GM12878 (cell line): Measurements from ENCODE around the gene TNFAIP3. TPM values are rescaled to one million over a fixed set of nuclear protein-coding genes. Genes with fewer than 3 reads are reported as not detected.
A peak's percentile ranks its signal among the peaks of the same experiment; 100 is the strongest.

ENCODE experiments used
- ATAC-seq: fragments of 200-7000 bp; cut with Tn5 transposase; 3 replicates; pipeline ENCODE4 v1.9.1; 2020; ENCODE audit warnings: mild to moderate bottlenecking, moderate library complexity
- BruUV-seq: library from RNA; stranded (reverse); fragments of 400-500 nt; replicated peaks from 2 replicates; lab custom pipeline; 2021; lab: Mats Ljungman, UMichigan
- CTCF ChIA-PET: fragments of 300-600 bp; sonication (Branson Sonifier 250); formaldehyde crosslinking; extraction: SDS; loops from one replicate; lab custom pipeline; 2021; ENCODE audit warnings: inconsistent platforms; lab: Yijun Ruan, JAX
- POLR2A ChIA-PET: fragments of 350-600 bp; formaldehyde crosslinking; extraction: SDS; loops from one replicate; lab custom pipeline; 2021; ENCODE audit warnings: inconsistent platforms; lab: Charles Lee
- RAD21 ChIA-PET: fragments of 300-600 bp; sonication (Branson Sonifier 250); formaldehyde crosslinking; loops from one replicate; lab custom pipeline; 2023; ENCODE audit warnings: antibody characterized with exemption; ENCODE audit not compliant: unreplicated experiment; lab: Charles Lee
- SMC1A ChIA-PET: fragments of 300-600 bp; sonication (Branson Sonifier 250); formaldehyde crosslinking; loops from one replicate; lab custom pipeline; 2023; ENCODE audit not compliant: unreplicated experiment, uncharacterized antibody; lab: Charles Lee
- DNase-seq: peaks from one replicate; pipeline ENCODE4 v3.0.0-alpha.2; 2011; ENCODE audit warnings: low read depth, low spot score
- FAIRE-seq: peaks from 3 replicates; lab custom pipeline; 2011; peaks lifted over from hg19 to GRCh38; lab: Jason Lieb, UNC
- H2AFZ ChIP-seq: 2 replicates; pipeline ENCODE4 v1.6.0; 2011; ENCODE audit warnings: low read depth, low read length, control low read depth; ENCODE audit not compliant: control insufficient read depth
- H3K27ac ChIP-seq: 2 replicates; pipeline ENCODE4 v1.5.1; 2011; ENCODE audit warnings: control low read depth; ENCODE audit not compliant: control insufficient read depth, insufficient read depth
- H3K27me3 ChIP-seq, 2 experiments: replicated peaks in 1 of 2; 2 replicates each; pipeline versions ENCODE4 v1.6.0 to v1.6.1; 2011; ENCODE audit warnings: low read length in 1 of 2; ENCODE audit not compliant: control insufficient read depth in 2 of 2, insufficient read depth in 2 of 2
- H3K36me3 ChIP-seq, 2 experiments: 2 replicates each; pipeline ENCODE4 v1.5.1; 2011; ENCODE audit warnings: low read length in 1 of 2; ENCODE audit not compliant: control insufficient read depth in 2 of 2, insufficient read depth in 2 of 2
- H3K4me1 ChIP-seq: 2 replicates; pipeline ENCODE4 v1.6.1; 2011; ENCODE audit warnings: mild to moderate bottlenecking, low read length, moderate library complexity, mixed read lengths; ENCODE audit not compliant: control insufficient read depth, insufficient read depth
- H3K4me2 ChIP-seq: 2 replicates; pipeline ENCODE4 v1.6.0; 2011; ENCODE audit warnings: control low read depth; ENCODE audit not compliant: control insufficient read depth, insufficient read depth
- H3K4me3 ChIP-seq: fragments of 200-600 bp; sonication (generic); 2 replicates; pipeline ENCODE4 v1.5.1; 2016
- H3K79me2 ChIP-seq: 2 replicates; pipeline ENCODE4 v1.6.0; 2011; ENCODE audit warnings: low read length; ENCODE audit not compliant: control insufficient read depth, insufficient read depth
- H3K9ac ChIP-seq: 2 replicates; pipeline ENCODE4 v1.8.0; 2011; ENCODE audit warnings: low read length, control low read depth, mixed read lengths; ENCODE audit not compliant: control insufficient read depth, insufficient read depth
- H3K9me3 ChIP-seq: replicated peaks from 3 replicates; pipeline ENCODE4 v1.5.1; 2011; ENCODE audit warnings: mild to moderate bottlenecking, low read length; ENCODE audit not compliant: control insufficient read depth, insufficient read depth
- H4K20me1 ChIP-seq: 2 replicates; pipeline ENCODE4 v1.6.0; 2011; ENCODE audit not compliant: control insufficient read depth, insufficient read depth
- CEBPB ChIP-seq, 2 experiments: fragments of 150-350 bp in 1 of 2; IDR thresholded peaks; 2 replicates each; pipeline ENCODE4 v1.6.1; 2012 to 2014; ENCODE audit warnings: low read depth in 2 of 2, low read length in 2 of 2, borderline replicate concordance in 1 of 2, inconsistent platforms in 1 of 2
- EED ChIP-seq: sonication (generic); IDR thresholded peaks from 2 replicates; pipeline ENCODE4 v1.6.1; 2016; ENCODE audit warnings: antibody characterized with exemption, low read depth
- EP300 ChIP-seq, 2 experiments: fragments of 150-350 bp in 1 of 2; IDR thresholded peaks; 2 replicates each; pipeline ENCODE4 v1.6.1; 2011 to 2012; ENCODE audit warnings: low read depth in 2 of 2, low read length in 2 of 2, borderline replicate concordance in 1 of 2, improper control_type of control experiment in 1 of 2, inconsistent platforms in 1 of 2; ENCODE audit not compliant: control insufficient read depth in 1 of 2
- JUNB ChIP-seq: IDR thresholded peaks from 2 replicates; pipeline ENCODE4 v1.6.1; 2016; ENCODE audit warnings: antibody characterized with exemption, mild to moderate bottlenecking
- MXI1 ChIP-seq: fragments of 150-350 bp; IDR thresholded peaks from 2 replicates; pipeline ENCODE4 v1.6.1; 2011; ENCODE audit warnings: low read depth, mild to moderate bottlenecking, inconsistent platforms, low read length, improper control_type of control experiment
- SKIL ChIP-seq: fragments of 450-650 bp; IDR thresholded peaks from 2 replicates; pipeline ENCODE4 v1.6.1; 2017; ENCODE audit warnings: mild to moderate bottlenecking, low read depth, inconsistent platforms; ENCODE audit not compliant: poor library complexity, severe bottlenecking
- SMAD5 ChIP-seq: IDR thresholded peaks from 2 replicates; pipeline ENCODE4 v1.6.1; 2016; ENCODE audit warnings: antibody characterized with exemption, low read depth
- WRNIP1 ChIP-seq: IDR thresholded peaks from 2 replicates; pipeline ENCODE4 v1.6.1; 2011; ENCODE audit warnings: low read depth, low read length, improper control_type of control experiment, borderline replicate concordance
- WGBS: methylation state at CpG from one replicate; pipeline ENCODE4 v1.1.6; 2016; ENCODE audit warnings: low lambda C conversion rate; ENCODE audit not compliant: insufficient replicate concordance, insufficient coverage; ENCODE audit errors: missing lambda C conversion rate; 5-methylcytosine and 5-hydroxymethylcytosine counted together
- in situ Hi-C: fragments of 300-500 bp; cut with MboI; formaldehyde crosslinking; loops from 9 replicates; pipeline ENCODE4 v1.14.3; 2018; ENCODE audit warnings: mixed read lengths
- intact Hi-C: fragments of 100-400 bp; cut with micrococcal nuclease; formaldehyde crosslinking; loops from one replicate; pipeline ENCODE4 v1.14.2; 2022; ENCODE audit not compliant: unreplicated experiment
- polyA plus RNA-seq, 11 experiments: library from polyadenylated mRNA; depleted of rRNA in 4 of 11; unstranded in 6 of 11; stranded (reverse) in 5 of 11; fragments of >200 nt; fragmentation: Nextera tagmentation in 4 of 11; fragmentation: Illumina TruSeq in 1 of 11; extraction: Ambion mirVana in 4 of 11; extraction: Trizol in 1 of 11; gene quantifications; 1 replicate in 1 of 11; 2 replicates in 10 of 11; pipeline versions ENCODE4 v1.2.1 to v1.2.3, GENCODE V29; 2011 to 2016; ENCODE audit warnings: inconsistent platforms in 2 of 11, missing spikeins in 2 of 11, low read depth in 1 of 11
- total RNA-seq, 4 experiments: library from RNA; depleted of rRNA in 3 of 4; stranded (reverse); fragments of >200 nt in 3 of 4; fragmentation: Illumina TruSeq in 1 of 4; extraction: Trizol in 1 of 4; gene quantifications; 2 replicates each; pipeline versions ENCODE4 v1.2.1 to v1.2.3, GENCODE V29; 2013 to 2021
- TF ChIP-seq, protein P1 (sequence below): IDR thresholded peaks from 2 replicates; pipeline ENCODE4 v1.6.1; 2012; ENCODE audit warnings: low read depth, low read length, improper control_type of control experiment
- TF ChIP-seq, protein P2 (sequence below): fragments of 450-650 bp; IDR thresholded peaks from 2 replicates; pipeline ENCODE4 v1.6.1; 2017; ENCODE audit warnings: low read depth, mild to moderate bottlenecking, moderate library complexity
- TF ChIP-seq, protein P3 (sequence below): fragments of 450-650 bp; IDR thresholded peaks from 2 replicates; pipeline ENCODE4 v1.6.1; 2016; ENCODE audit warnings: mild to moderate bottlenecking

TNFAIP3 gene
- total and polyA plus RNA-seq, 10 of the 15 experiments (the other 5 are each of a cell fraction or from before 2014, with no cell fraction given) = 18.0 to 350 (median 127) TPM

DNA sequence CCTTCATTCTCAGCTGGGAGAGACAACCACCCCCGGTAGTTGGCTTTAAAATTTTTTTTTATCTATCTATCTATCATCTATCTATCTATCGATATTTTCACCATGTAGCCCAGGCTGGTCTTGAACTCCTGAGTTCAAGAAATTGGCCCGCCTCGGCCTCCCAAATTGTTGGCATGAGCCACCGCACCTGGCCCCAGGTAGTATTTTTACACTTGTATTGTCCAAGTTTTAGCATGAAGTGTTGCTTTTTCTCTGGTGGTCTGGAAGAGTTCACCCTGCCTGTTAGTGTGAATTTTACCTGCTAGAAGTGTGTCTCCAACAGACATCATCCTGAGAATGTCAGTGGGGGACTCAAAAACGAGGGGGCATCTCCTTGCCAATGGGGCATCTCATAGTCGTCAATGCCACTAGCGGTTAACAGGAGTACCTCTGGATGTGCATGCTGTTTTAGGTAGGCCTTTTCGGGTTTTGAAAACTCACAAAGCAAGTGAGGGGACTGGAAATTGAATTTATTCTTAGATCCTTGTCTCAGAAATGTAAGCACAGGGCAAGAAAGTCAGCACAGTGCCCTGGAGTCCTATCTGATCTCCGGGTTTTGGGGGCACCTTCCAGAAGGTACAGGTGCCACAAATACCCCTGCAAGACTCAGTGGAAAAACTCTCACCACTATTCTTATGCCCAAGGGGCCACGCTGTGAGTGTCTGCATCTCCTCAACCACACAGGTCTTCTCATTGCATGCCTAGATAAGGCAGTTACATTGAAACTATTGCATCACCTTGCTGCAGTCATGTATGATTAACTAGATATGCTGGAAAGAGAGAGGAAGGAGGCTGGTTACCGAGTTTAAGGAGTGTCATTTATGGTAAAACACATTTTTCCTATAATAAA is 37.1 kb downstream of the TNFAIP3 start (continued):
- TF ChIP-seq, protein P1, sequence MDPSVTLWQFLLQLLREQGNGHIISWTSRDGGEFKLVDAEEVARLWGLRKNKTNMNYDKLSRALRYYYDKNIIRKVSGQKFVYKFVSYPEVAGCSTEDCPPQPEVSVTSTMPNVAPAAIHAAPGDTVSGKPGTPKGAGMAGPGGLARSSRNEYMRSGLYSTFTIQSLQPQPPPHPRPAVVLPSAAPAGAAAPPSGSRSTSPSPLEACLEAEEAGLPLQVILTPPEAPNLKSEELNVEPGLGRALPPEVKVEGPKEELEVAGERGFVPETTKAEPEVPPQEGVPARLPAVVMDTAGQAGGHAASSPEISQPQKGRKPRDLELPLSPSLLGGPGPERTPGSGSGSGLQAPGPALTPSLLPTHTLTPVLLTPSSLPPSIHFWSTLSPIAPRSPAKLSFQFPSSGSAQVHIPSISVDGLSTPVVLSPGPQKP = no peak
- peak; percentile 37 for TF ChIP-seq SKIL

- SMC1A ChIA-PET = interaction anchor here (0.9 to 2.9 kb wide), 7 partner anchors 22 to 246 kb away, joined by 3 to 20 read pairs (median 5); no protein-coding TSS in a partner anchor
- peaks cover 25% of the 10 kb centered on the region for H3K79me2 ChIP-seq
- TSS peak; percentile 88 for BruUV-seq
- peak; percentile 63 for ATAC-seq
- intact Hi-C loops = loop anchor here (1.0 to 2.0 kb wide), 3 partner anchors 22 to 35 kb away; no protein-coding TSS in a partner anchor
- in situ Hi-C loops = no loop called here
- H3K4me3 ChIP-seq = peak overlapping the region; percentile 54
- H4K20me1 ChIP-seq = no peaks in the 10 kb centered on the region
- H3K4me2 ChIP-seq = peak overlapping the region; percentile 60
- peak overlapping the region; percentile 95 for H3K27ac ChIP-seq
- H3K27me3 ChIP-seq = no peaks in the 10 kb centered on the region
- no peak for DNase-seq
- no peak for FAIRE-seq
- RAD21 ChIA-PET = interaction anchor here (0.9 to 3.2 kb wide), 6 partner anchors 22 to 39 kb away, joined by 3 to 18 read pairs (median 8); partner anchors contain the start of gene TNFAIP3
- CTCF ChIA-PET = interaction anchor here (1.3 kb wide), 2 partner anchors 15 to 35 kb away, joined by 3 to 5 read pairs; no protein-coding TSS in a partner anchor
- peak overlapping the region; percentile 18 for H2AFZ ChIP-seq
- H3K9ac ChIP-seq = peak overlapping the region; percentile 81
- H3K4me1 ChIP-seq = peaks cover 30% of the 10 kb centered on the region
- WGBS = 2% methylated on average over 11 of the region's 11 CpGs
- no peaks in the 10 kb centered on the region for H3K36me3 ChIP-seq
- H3K9me3 ChIP-seq = no peaks in the 10 kb centered on the region
- POLR2A ChIA-PET = interaction anchor here (1.0 to 2.3 kb wide), 8 partner anchors 20 to 70 kb away, joined by 3 to 7 read pairs (median 4); no protein-coding TSS in a partner anchor
- TF ChIP-seq CEBPB (IDR thresholded peaks at IDR 0.05; ENCODE audit: borderline replicate concordance in 1 of 2, low read depth in 2 of 2, low read length in 2 of 2) (peak in 1 of 2 experiments; percentile 13; a peak in 2 of 4 replicates), EP300 (IDR thresholded peaks at IDR 0.05; ENCODE audit: borderline replicate concordance in 1 of 2, control insufficient read depth in 1 of 2, low read depth in 2 of 2, low read length in 2 of 2) (no peak), EED (no peak; the same call in 1 of the 2 replicates), MXI1 (0 out of 2 replicates have a peak, but pooled peaks have one; percentile 57), SMAD5 (peak; percentile 69; the same call in 1 of the 2 replicates), JUNB (peak; percentile 74), WRNIP1 (no peak)
- TF ChIP-seq, protein P2, sequence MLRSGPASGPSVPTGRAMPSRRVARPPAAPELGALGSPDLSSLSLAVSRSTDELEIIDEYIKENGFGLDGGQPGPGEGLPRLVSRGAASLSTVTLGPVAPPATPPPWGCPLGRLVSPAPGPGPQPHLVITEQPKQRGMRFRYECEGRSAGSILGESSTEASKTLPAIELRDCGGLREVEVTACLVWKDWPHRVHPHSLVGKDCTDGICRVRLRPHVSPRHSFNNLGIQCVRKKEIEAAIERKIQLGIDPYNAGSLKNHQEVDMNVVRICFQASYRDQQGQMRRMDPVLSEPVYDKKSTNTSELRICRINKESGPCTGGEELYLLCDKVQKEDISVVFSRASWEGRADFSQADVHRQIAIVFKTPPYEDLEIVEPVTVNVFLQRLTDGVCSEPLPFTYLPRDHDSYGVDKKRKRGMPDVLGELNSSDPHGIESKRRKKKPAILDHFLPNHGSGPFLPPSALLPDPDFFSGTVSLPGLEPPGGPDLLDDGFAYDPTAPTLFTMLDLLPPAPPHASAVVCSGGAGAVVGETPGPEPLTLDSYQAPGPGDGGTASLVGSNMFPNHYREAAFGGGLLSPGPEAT = no peak; the same call in 1 of the 2 replicates
- TF ChIP-seq, protein P3, sequence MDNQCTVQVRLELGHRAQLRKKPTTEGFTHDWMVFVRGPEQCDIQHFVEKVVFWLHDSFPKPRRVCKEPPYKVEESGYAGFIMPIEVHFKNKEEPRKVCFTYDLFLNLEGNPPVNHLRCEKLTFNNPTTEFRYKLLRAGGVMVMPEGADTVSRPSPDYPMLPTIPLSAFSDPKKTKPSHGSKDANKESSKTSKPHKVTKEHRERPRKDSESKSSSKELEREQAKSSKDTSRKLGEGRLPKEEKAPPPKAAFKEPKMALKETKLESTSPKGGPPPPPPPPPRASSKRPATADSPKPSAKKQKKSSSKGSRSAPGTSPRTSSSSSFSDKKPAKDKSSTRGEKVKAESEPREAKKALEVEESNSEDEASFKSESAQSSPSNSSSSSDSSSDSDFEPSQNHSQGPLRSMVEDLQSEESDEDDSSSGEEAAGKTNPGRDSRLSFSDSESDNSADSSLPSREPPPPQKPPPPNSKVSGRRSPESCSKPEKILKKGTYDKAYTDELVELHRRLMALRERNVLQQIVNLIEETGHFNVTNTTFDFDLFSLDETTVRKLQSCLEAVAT = peak; percentile 84
Measured at GRCh38 chr6:137904822-137905617, 38.0 kb downstream of the TNFAIP3 start.
